Smooth muscle cell of the coronary artery (primary cell): Measurements from ENCODE around the gene OR51B5. TPM values are rescaled to one million over a fixed set of nuclear protein-coding genes. Genes with fewer than 3 reads are reported as not detected.

Experiments used
- total RNA-seq: library from RNA; depleted of rRNA; stranded (reverse); fragments of >200 nt; gene quantifications from 2 replicates; pipeline ENCODE4 v1.2.3, GENCODE V29; 2014; ENCODE audit warnings: low replicate concordance

OR51B5 gene
- 0.15 TPM in 1 of 2 replicates, not detected in the other for total RNA-seq

GRCh38 chr11:5343474-5344335, at the start of gene OR51B5:
Gene OR51B5 (minus strand): TSS chr11:5343524. CDS start chr11:5343524, 0 bp downstream.

GRCh38 chr11:5383576-5383975, 40.3 kb upstream of the OR51B5 start, which contains the start of gene OR51M1:
Gene OR51M1 (plus strand): TSS chr11:5383812. CDS start chr11:5389399, 5,587 bp downstream.

GRCh38 chr11:5351208-5351607, 7.9 kb upstream of the OR51B5 start, which contains the start of gene OR51B6:
Gene OR51B6 (plus strand): TSS chr11:5351508. CDS start chr11:5351508, 0 bp downstream.

GRCh38 chr11:5324197-5324596, 19.1 kb downstream of the OR51B5 start, which contains the start of gene OR51B2:
Gene OR51B2 (minus strand): TSS chr11:5324297. CDS start chr11:5324297, 0 bp downstream.

GRCh38 chr11:5301846-5302245, 41.5 kb downstream of the OR51B5 start, which contains the start of gene OR51B4:
Gene OR51B4 (minus strand): TSS chr11:5301946. CDS start chr11:5301946, 0 bp downstream.

Other genes with a start within 250 kb of the OR51B5 start
- not detected in 2 replicates for gene OR52A5, start 205.2 kb downstream of the OR51B5 start, total RNA-seq
- gene OR52A1, start 188.8 kb downstream of the OR51B5 start, total RNA-seq: not detected in 2 replicates
- gene OR51V1, start 142.8 kb downstream of the OR51B5 start, total RNA-seq: not detected in 2 replicates
- gene HBB, start 116.5 kb downstream of the OR51B5 start, total RNA-seq: not detected in 2 replicates
- not detected in 2 replicates for gene HBD, start 109.0 kb downstream of the OR51B5 start, total RNA-seq
- not detected in 2 replicates for gene HBG1, start 93.7 kb downstream of the OR51B5 start, total RNA-seq
- gene HBG2, start 88.7 kb downstream of the OR51B5 start, total RNA-seq: 0.12 TPM in 1 of 2 replicates, not detected in the other
- not detected in 2 replicates for gene HBE1, start 73.6 kb downstream of the OR51B5 start, total RNA-seq
- not detected in 2 replicates for gene OR51B4, start 41.6 kb downstream of the OR51B5 start, total RNA-seq
- 0.12 TPM in 1 of 2 replicates, not detected in the other for gene OR51B2, start 19.2 kb downstream of the OR51B5 start, total RNA-seq
- not detected in 2 replicates for gene OR51B6, start 8.0 kb upstream of the OR51B5 start, total RNA-seq
- not detected in 2 replicates for gene OR51M1, start 40.3 kb upstream of the OR51B5 start, total RNA-seq
- not detected in 2 replicates for gene OR51Q1, start 78.6 kb upstream of the OR51B5 start, total RNA-seq
- gene OR51I1, start 98.0 kb upstream of the OR51B5 start, total RNA-seq: not detected in 2 replicates
- gene OR51I2, start 105.8 kb upstream of the OR51B5 start, total RNA-seq: not detected in 2 replicates
- not detected in 2 replicates for gene OR52D1, start 145.2 kb upstream of the OR51B5 start, total RNA-seq
- 0.08 TPM in 1 of 2 replicates, not detected in the other for gene UBQLN3, start 166.4 kb upstream of the OR51B5 start, total RNA-seq
- gene UBQLNL, start 173.2 kb upstream of the OR51B5 start, total RNA-seq: 0.08 and 0.12 TPM in 2 replicates
- gene OR52H1, start 205.0 kb upstream of the OR51B5 start, total RNA-seq: 0.38 and 1.2 TPM in 2 replicates
- gene OR52B6, start 237.4 kb upstream of the OR51B5 start, total RNA-seq: not detected in 2 replicates